GM18951 (cell line): Measurements from ENCODE around the gene FRMD4A.
"Not testable (repeated sequence)": the region's sequence is repeated elsewhere in the genome, so short reads cannot be mapped to it uniquely, and the experiment has no call there.

ENCODE experiments used
- POLR2A ChIP-seq: IDR thresholded peaks from 4 replicates; pipeline ENCODE4 v1.6.1; 2011; ENCODE audit warnings: mild to moderate bottlenecking; ENCODE audit not compliant: insufficient read length, insufficient read depth; ENCODE audit errors: extremely low read depth
- in situ Hi-C: fragments of 300-500 bp; cut with MboI; formaldehyde crosslinking; loops from one replicate; pipeline ENCODE4 v1.12.0; 2022; ENCODE audit warnings: low sequenced_read_pairs, mixed read lengths, inconsistent platforms; ENCODE audit not compliant: unreplicated experiment

Gene FRMD4A

GRCh38 chr10:14146501-14146900 lies 184.2 kb downstream of the FRMD4A start:
- in situ Hi-C loops: no loop called here

GRCh38 chr10:14146025-14146424 lies 184.7 kb downstream of the FRMD4A start:
- in situ Hi-C loops: no loop called here
- no peak for TF ChIP-seq POLR2A

More at GRCh38 chr10:14146501-14146900, 184.2 kb downstream of the FRMD4A start:
- TF ChIP-seq POLR2A: no peak

- no peak for TF ChIP-seq POLR2A
- in situ Hi-C loops: no loop called here
Measured at GRCh38 chr10:14144451-14144850, 186.3 kb downstream of the FRMD4A start.

GRCh38 chr10:14142606-14143250 lies 188.0 kb downstream of the FRMD4A start:
- in situ Hi-C loops: no loop called here
- TF ChIP-seq POLR2A: no peak

DNA sequence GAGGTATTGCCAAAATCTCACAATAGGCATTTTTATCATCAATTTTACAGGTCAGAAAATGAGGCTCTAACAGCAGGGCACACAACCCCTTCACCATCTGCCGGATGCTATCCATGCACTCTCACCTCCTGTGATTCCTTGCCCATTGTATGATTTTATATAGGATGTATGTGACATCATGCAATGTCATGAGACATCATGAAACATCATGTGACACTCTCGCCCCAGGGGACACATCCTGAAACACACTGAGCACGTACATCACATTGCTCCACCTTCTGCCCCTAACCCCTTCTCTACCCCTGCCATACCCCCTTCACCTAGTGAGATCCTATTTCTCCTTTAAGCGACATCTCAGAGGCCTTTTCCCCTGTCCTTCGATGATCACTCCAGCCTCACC lies 189.4 kb downstream of the FRMD4A start:
- TF ChIP-seq POLR2A: no peak
- in situ Hi-C loops: no loop called here

GRCh38 chr10:14137391-14137790 lies 193.3 kb downstream of the FRMD4A start:
- in situ Hi-C loops: no loop called here
- TF ChIP-seq POLR2A: no peak

GRCh38 chr10:14135196-14135595 lies 195.5 kb downstream of the FRMD4A start:
- in situ Hi-C loops: not testable (repeated sequence)

GRCh38 chr10:14134275-14134674 lies 196.4 kb downstream of the FRMD4A start:
- TF ChIP-seq POLR2A: no peak
- in situ Hi-C loops: no loop called here

DNA sequence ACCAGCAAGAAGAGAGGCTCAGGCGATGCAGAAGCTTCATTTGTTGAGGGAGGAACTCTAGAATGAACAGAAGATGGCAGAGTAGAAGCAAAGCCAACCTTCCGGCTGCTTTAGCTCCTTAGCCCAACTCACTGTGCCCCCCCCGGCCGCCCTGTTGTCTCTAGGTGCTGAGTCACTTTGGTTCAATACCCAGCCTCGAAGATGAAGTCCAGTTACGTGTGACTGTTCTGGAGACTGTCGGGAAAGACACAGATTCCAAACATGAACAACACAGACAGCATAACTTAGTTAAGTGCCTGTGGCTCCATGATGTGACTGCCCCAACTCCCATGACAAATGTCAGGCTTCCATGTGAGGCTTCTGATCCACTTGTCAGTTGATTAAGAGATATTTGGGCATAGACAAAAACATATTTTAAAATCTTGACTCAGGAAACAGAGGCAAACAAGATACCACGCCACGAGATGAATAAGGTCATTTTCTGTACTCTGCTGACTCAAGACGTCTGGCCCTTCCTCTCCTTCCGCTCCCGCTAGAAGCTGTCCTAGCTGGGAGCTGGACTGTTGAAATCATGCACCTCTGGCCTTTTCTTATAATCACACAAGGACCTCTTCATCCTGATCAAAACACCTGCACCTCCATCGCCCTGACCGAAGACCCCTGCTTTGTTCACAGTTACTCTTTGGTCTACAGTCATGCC lies 199.3 kb downstream of the FRMD4A start:
- in situ Hi-C loops: no loop called here

DNA sequence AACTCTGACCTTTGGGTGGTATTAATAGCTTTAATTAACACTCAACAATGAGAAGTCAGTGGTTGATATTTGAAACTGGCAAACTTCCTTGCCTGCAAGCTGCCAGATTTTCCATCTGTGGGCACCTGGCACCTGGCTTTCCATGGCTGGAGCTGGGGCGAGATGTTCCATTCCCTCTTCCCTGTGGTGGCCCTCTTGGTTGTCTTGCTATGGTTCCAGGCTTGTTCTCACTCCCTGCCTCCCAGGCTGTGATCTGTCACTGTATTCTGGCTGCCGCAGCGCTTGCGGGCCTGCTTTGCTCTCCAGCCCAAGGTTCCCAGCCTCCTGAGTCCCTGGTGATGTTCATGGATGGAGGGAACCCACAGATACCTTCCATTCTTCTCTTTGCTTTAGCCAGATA lies 201.0 kb downstream of the FRMD4A start:
- in situ Hi-C loops: no loop called here

More for the DNA sequence above, 199.3 kb downstream of the FRMD4A start:
- no peak for TF ChIP-seq POLR2A

GRCh38 chr10:14128519-14128918 lies 202.2 kb downstream of the FRMD4A start:
- in situ Hi-C loops: no loop called here
- TF ChIP-seq POLR2A: no peak

More for the DNA sequence above, 201.0 kb downstream of the FRMD4A start:
- no peak for TF ChIP-seq POLR2A

GRCh38 chr10:14126697-14127440 lies 203.9 kb downstream of the FRMD4A start:
- no peak for TF ChIP-seq POLR2A
- in situ Hi-C loops: no loop called here

GRCh38 chr10:14125564-14125963 lies 205.2 kb downstream of the FRMD4A start:
- in situ Hi-C loops: no loop called here
- no peak for TF ChIP-seq POLR2A

GRCh38 chr10:14124941-14125340 lies 205.8 kb downstream of the FRMD4A start:
- in situ Hi-C loops: no loop called here
- no peak for TF ChIP-seq POLR2A

DNA sequence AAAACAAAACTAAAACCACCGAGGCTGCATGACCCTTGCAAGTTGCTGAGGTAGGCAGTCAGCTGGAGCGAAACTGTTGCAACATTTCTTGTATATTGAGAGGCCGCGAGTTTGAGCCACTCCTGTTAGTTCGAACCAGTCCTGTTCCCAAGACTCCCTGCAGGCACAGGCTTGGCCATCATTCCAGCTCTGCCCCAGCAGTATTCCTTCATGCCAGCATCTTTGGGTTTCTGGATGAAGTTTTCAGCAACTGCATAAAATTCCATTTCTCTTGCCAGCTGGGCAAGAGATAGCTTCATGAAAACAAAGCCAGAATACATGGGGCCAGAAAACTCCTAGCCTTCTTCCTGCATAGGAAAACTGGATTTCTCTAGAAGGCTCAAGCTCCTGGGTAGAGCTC lies 207.6 kb downstream of the FRMD4A start:
- no peak for TF ChIP-seq POLR2A

More for the DNA sequence above, 207.6 kb downstream of the FRMD4A start:
- in situ Hi-C loops: no loop called here
